C4-2B (cell line): ENCODE data around the gene CBARP.

Experiments used
- CTCF ChIP-seq: fragments of 450-650 bp; conservative IDR thresholded peaks from 2 replicates; pipeline ENCODE4 v1.5.1; 2017; ENCODE audit warnings: mild to moderate bottlenecking
- ZFX ChIP-seq: fragments of 450-650 bp; IDR thresholded peaks from 2 replicates; pipeline ENCODE4 v1.6.1; 2017

- TF ChIP-seq CTCF (no peak), ZFX (no peak)
Observed at GRCh38 chr19:1281569-1282287, 43.9 kb upstream of the CBARP start.
